ENCODE measurements around the gene CSF3R.
A peak's percentile ranks its signal among the peaks of the same experiment; 100 is the strongest.

The CSF3R gene

DNA sequence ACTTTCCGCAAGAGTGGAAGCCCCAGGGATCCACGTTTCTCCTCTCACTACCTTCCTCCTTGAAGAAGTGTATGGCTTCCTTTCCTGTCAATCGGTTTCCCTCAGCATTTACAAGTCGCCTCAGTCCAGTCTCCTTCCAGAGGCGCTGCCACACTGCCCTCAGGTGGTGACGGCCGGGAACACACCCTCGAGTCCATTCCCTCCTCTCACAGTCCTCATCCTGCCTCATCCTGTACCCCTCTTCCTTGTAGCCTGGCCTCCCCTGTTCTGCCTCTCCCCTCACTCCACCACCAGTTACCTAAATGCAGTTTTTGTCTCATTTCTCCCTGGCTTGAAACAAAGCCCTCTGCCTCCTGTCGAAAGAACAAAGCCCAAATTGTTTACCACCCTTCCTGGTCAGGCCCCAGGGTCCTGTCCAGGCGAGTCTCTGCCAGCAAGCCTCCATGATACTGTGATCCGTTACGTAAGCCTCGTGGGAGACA, 61.8 kb downstream of the CSF3R start:
- H3K18ac ChIP-seq (ENCODE audit: low read depth in 1 of 2, low read length in 2 of 2) = peak overlapping the region in 1 of 2 experiments; percentile 37
- no peak overlapping the region for H3K4ac ChIP-seq (ENCODE audit: low read depth in 1 of 2, low read length in 2 of 2)
- no peaks in the 10 kb centered on the region for H3K79me1 ChIP-seq (replicated peaks; ENCODE audit: low read length, poor library complexity, severe bottlenecking)
- peak overlapping the region in 1 of 2 experiments; percentile 69 for H2BK12ac ChIP-seq (ENCODE audit: low read length in 2 of 2)
- no peak overlapping the region for H3K27ac ChIP-seq (ENCODE audit: low read length, poor library complexity, severe bottlenecking)
- H3K9me3 ChIP-seq (ENCODE audit: control insufficient read depth, low read length) = no peaks in the 10 kb centered on the region
- no peaks in the 10 kb centered on the region for H3K27me3 ChIP-seq (ENCODE audit: control insufficient read depth in 1 of 2, insufficient read depth in 1 of 2, low read length in 2 of 2)
- peak overlapping the region in 1 of 2 experiments; percentile 45 for H3K4me3 ChIP-seq (ENCODE audit: insufficient read depth in 1 of 2, low read depth in 1 of 2, low read length in 2 of 2)
- H3K4me1 ChIP-seq (ENCODE audit: control insufficient read depth, insufficient read depth, low read depth, low read length) = peaks cover 2% of the 10 kb centered on the region
- H3K9ac ChIP-seq (ENCODE audit: low read length) = peak overlapping the region; percentile 56
- no peak overlapping the region for H2BK15ac ChIP-seq (ENCODE audit: low read depth, poor library complexity, severe bottlenecking)
- H3K23ac ChIP-seq (ENCODE audit: low read length in 2 of 2) = no peak overlapping the region
- H2AK5ac ChIP-seq (ENCODE audit: low read length, severe bottlenecking) = peak overlapping the region; percentile 51
- no peak overlapping the region for H3K4me2 ChIP-seq (ENCODE audit: low read length, poor library complexity, severe bottlenecking)
- no peak overlapping the region for H4K8ac ChIP-seq (ENCODE audit: low read length)
- 27% methylated on average over 13 of the region's 13 CpGs for WGBS
- no peak overlapping the region for H4K91ac ChIP-seq (ENCODE audit: low read length)
- H3K36me3 ChIP-seq (ENCODE audit: control insufficient read depth in 1 of 2, insufficient read depth in 2 of 2, low read depth in 1 of 2, low read length in 2 of 2) = peaks cover 15 to 49% of the 10 kb centered on the region in 2 experiments
- H3K14ac ChIP-seq (ENCODE audit: low read length in 2 of 2) = no peak overlapping the region
- no peak overlapping the region for H2BK5ac ChIP-seq (ENCODE audit: low read depth, low read length, poor library complexity, severe bottlenecking)
- H2AFZ ChIP-seq (ENCODE audit: low read depth, low read length) = no peak overlapping the region
- peak; percentile 86 for DNase-seq
- H2BK120ac ChIP-seq (ENCODE audit: low read depth, low read length) = no peak overlapping the region

GRCh38 chr1:36420409-36420808, 62.3 kb downstream of the CSF3R start:
- no peak overlapping the region for H2BK5ac ChIP-seq (ENCODE audit: low read depth, low read length, poor library complexity, severe bottlenecking)
- WGBS = 79% methylated on average over 5 of the region's 5 CpGs
- no peak overlapping the region for H2BK120ac ChIP-seq (ENCODE audit: low read depth, low read length)

GRCh38 chr1:36419569-36419968, 63.1 kb downstream of the CSF3R start:
- Histone ChIP-seq H3K27me3 (ENCODE audit: control insufficient read depth in 1 of 2, insufficient read depth in 1 of 2, low read length in 2 of 2) (no peaks in the 10 kb centered on the region), H2BK5ac (ENCODE audit: low read depth, low read length, poor library complexity, severe bottlenecking) (no peak overlapping the region), H3K18ac (ENCODE audit: low read depth in 1 of 2, low read length in 2 of 2) (no peak overlapping the region), H2AK5ac (ENCODE audit: low read length, severe bottlenecking) (no peak overlapping the region), H4K8ac (ENCODE audit: low read length) (no peak overlapping the region), H3K9ac (ENCODE audit: low read length) (no peak overlapping the region), H2BK15ac (ENCODE audit: low read depth, poor library complexity, severe bottlenecking) (no peak overlapping the region), H3K23ac (ENCODE audit: low read length in 2 of 2) (no peak overlapping the region), H3K27ac (ENCODE audit: low read length, poor library complexity, severe bottlenecking) (no peak overlapping the region), H3K4me1 (ENCODE audit: control insufficient read depth, insufficient read depth, low read depth, low read length) (peaks cover 2% of the 10 kb centered on the region), H3K36me3 (ENCODE audit: control insufficient read depth in 1 of 2, insufficient read depth in 2 of 2, low read depth in 1 of 2, low read length in 2 of 2) (peaks cover 15 to 48% of the 10 kb centered on the region in 2 experiments), H4K91ac (ENCODE audit: low read length) (no peak overlapping the region), H2BK120ac (ENCODE audit: low read depth, low read length) (no peak overlapping the region), H3K4me3 (ENCODE audit: insufficient read depth in 1 of 2, low read depth in 1 of 2, low read length in 2 of 2) (no peak overlapping the region), H3K9me3 (ENCODE audit: control insufficient read depth, low read length) (no peaks in the 10 kb centered on the region), H3K4me2 (ENCODE audit: low read length, poor library complexity, severe bottlenecking) (no peak overlapping the region), H3K4ac (ENCODE audit: low read depth in 1 of 2, low read length in 2 of 2) (no peak overlapping the region), H3K14ac (ENCODE audit: low read length in 2 of 2) (no peak overlapping the region), H2AFZ (ENCODE audit: low read depth, low read length) (no peak overlapping the region), H2BK12ac (ENCODE audit: low read length in 2 of 2) (no peak overlapping the region), H3K79me1 (replicated peaks; ENCODE audit: low read length, poor library complexity, severe bottlenecking) (no peaks in the 10 kb centered on the region)
- WGBS = 85% methylated on average over 3 of the region's 4 CpGs
- DNase-seq = no peak

More at GRCh38 chr1:36420409-36420808, 62.3 kb downstream of the CSF3R start:
- Histone ChIP-seq H3K4me3 (ENCODE audit: insufficient read depth in 1 of 2, low read depth in 1 of 2, low read length in 2 of 2) (peak overlapping the region in 1 of 2 experiments; percentile 45), H3K36me3 (ENCODE audit: control insufficient read depth in 1 of 2, insufficient read depth in 2 of 2, low read depth in 1 of 2, low read length in 2 of 2) (peaks cover 15 to 52% of the 10 kb centered on the region in 2 experiments), H3K4ac (ENCODE audit: low read depth in 1 of 2, low read length in 2 of 2) (no peak overlapping the region), H3K4me1 (ENCODE audit: control insufficient read depth, insufficient read depth, low read depth, low read length) (peaks cover 2% of the 10 kb centered on the region), H2BK15ac (ENCODE audit: low read depth, poor library complexity, severe bottlenecking) (no peak overlapping the region), H3K4me2 (ENCODE audit: low read length, poor library complexity, severe bottlenecking) (no peak overlapping the region), H3K23ac (ENCODE audit: low read length in 2 of 2) (no peak overlapping the region), H2AK5ac (ENCODE audit: low read length, severe bottlenecking) (no peak overlapping the region), H3K27me3 (ENCODE audit: control insufficient read depth in 1 of 2, insufficient read depth in 1 of 2, low read length in 2 of 2) (no peaks in the 10 kb centered on the region), H2AFZ (ENCODE audit: low read depth, low read length) (no peak overlapping the region), H3K79me1 (replicated peaks; ENCODE audit: low read length, poor library complexity, severe bottlenecking) (no peaks in the 10 kb centered on the region), H3K27ac (ENCODE audit: low read length, poor library complexity, severe bottlenecking) (peak overlapping the region; percentile 33), H4K8ac (ENCODE audit: low read length) (no peak overlapping the region), H3K14ac (ENCODE audit: low read length in 2 of 2) (no peak overlapping the region), H3K9me3 (ENCODE audit: control insufficient read depth, low read length) (no peaks in the 10 kb centered on the region), H4K91ac (ENCODE audit: low read length) (no peak overlapping the region), H2BK12ac (ENCODE audit: low read length in 2 of 2) (no peak overlapping the region), H3K9ac (ENCODE audit: low read length) (peak overlapping the region; percentile 56), H3K18ac (ENCODE audit: low read depth in 1 of 2, low read length in 2 of 2) (no peak overlapping the region)
- no peak for DNase-seq

GRCh38 chr1:36419140-36419539, 63.6 kb downstream of the CSF3R start:
- Histone ChIP-seq H2AFZ (ENCODE audit: low read depth, low read length) (no peak overlapping the region), H3K27ac (ENCODE audit: low read length, poor library complexity, severe bottlenecking) (no peak overlapping the region), H3K79me1 (replicated peaks; ENCODE audit: low read length, poor library complexity, severe bottlenecking) (no peaks in the 10 kb centered on the region), H3K36me3 (ENCODE audit: control insufficient read depth in 1 of 2, insufficient read depth in 2 of 2, low read depth in 1 of 2, low read length in 2 of 2) (peaks cover 15 to 44% of the 10 kb centered on the region in 2 experiments), H3K4ac (ENCODE audit: low read depth in 1 of 2, low read length in 2 of 2) (no peak overlapping the region), H4K8ac (ENCODE audit: low read length) (no peak overlapping the region), H3K4me1 (ENCODE audit: control insufficient read depth, insufficient read depth, low read depth, low read length) (peaks cover 2% of the 10 kb centered on the region), H3K4me2 (ENCODE audit: low read length, poor library complexity, severe bottlenecking) (no peak overlapping the region), H4K91ac (ENCODE audit: low read length) (no peak overlapping the region), H2BK15ac (ENCODE audit: low read depth, poor library complexity, severe bottlenecking) (no peak overlapping the region), H3K4me3 (ENCODE audit: insufficient read depth in 1 of 2, low read depth in 1 of 2, low read length in 2 of 2) (no peak overlapping the region), H3K23ac (ENCODE audit: low read length in 2 of 2) (no peak overlapping the region), H3K9ac (ENCODE audit: low read length) (no peak overlapping the region), H2BK12ac (ENCODE audit: low read length in 2 of 2) (no peak overlapping the region), H2AK5ac (ENCODE audit: low read length, severe bottlenecking) (no peak overlapping the region), H3K27me3 (ENCODE audit: control insufficient read depth in 1 of 2, insufficient read depth in 1 of 2, low read length in 2 of 2) (no peaks in the 10 kb centered on the region), H3K9me3 (ENCODE audit: control insufficient read depth, low read length) (no peaks in the 10 kb centered on the region), H2BK5ac (ENCODE audit: low read depth, low read length, poor library complexity, severe bottlenecking) (no peak overlapping the region), H3K14ac (ENCODE audit: low read length in 2 of 2) (no peak overlapping the region), H2BK120ac (ENCODE audit: low read depth, low read length) (no peak overlapping the region), H3K18ac (ENCODE audit: low read depth in 1 of 2, low read length in 2 of 2) (no peak overlapping the region)
- 77% methylated on average over 3 of the region's 3 CpGs for WGBS
- DNase-seq = no peak

All from mesenchymal stem cell (in vitro differentiated cells and primary cell).